ENCODE data around the gene CAPG.

The CAPG gene

GRCh38 chr2:85401464-85401805 lies 8.7 kb downstream of the CAPG start:
- no peak for TF ChIP-seq POLR2A (IDR thresholded peaks at IDR 0.05; ENCODE audit: low read depth, low read length)
- DNase-seq (ENCODE audit: insufficient read length, low spot score) (no peak), FAIRE-seq (no peak)

- no peak for FAIRE-seq
- no peak for TF ChIP-seq POLR2A (IDR thresholded peaks at IDR 0.05; ENCODE audit: low read depth, low read length)
- DNase-seq (ENCODE audit: insufficient read length, low spot score), result no peak
Measured at GRCh38 chr2:85400541-85401463, 9.4 kb downstream of the CAPG start.

DNA sequence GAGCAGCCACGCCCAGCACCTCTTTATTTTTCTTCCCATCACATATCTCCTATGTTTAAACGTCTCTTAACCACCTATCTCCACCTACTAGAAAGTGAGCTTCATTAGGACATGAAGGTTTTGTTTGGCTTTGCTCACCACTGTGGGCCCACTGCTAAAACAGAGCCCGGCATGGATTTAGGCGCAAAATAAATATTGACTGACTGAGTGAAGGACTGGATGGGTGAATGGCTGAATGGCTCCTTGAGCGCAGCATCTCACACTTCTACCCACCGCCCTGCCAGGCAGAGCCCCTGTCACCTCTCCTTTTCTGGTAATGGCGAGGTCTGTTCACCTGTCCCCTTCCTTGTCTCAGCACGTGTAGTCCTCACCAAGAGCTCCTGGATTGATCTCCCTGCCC lies 10.1 kb downstream of the CAPG start:
- FAIRE-seq (no peak), DNase-seq (ENCODE audit: insufficient read length, low spot score) (no peak)
- TF ChIP-seq POLR2A (IDR thresholded peaks at IDR 0.05; ENCODE audit: low read depth, low read length), result no peak

GRCh38 chr2:85399183-85399455 lies 11.0 kb downstream of the CAPG start:
- FAIRE-seq (no peak), DNase-seq (ENCODE audit: insufficient read length, low spot score) (no peak)
- no peak for TF ChIP-seq POLR2A (IDR thresholded peaks at IDR 0.05; ENCODE audit: low read depth, low read length)

- FAIRE-seq (no peak), DNase-seq (ENCODE audit: insufficient read length, low spot score) (no peak)
- TF ChIP-seq POLR2A (IDR thresholded peaks at IDR 0.05; ENCODE audit: low read depth, low read length), result no peak
Measured at GRCh38 chr2:85398426-85399182, 11.6 kb downstream of the CAPG start.

GRCh38 chr2:85397925-85398331 lies 12.2 kb downstream of the CAPG start:
- DNase-seq (ENCODE audit: insufficient read length, low spot score) (no peak), FAIRE-seq (no peak)
- TF ChIP-seq POLR2A (IDR thresholded peaks at IDR 0.05; ENCODE audit: low read depth, low read length), result no peak

DNA sequence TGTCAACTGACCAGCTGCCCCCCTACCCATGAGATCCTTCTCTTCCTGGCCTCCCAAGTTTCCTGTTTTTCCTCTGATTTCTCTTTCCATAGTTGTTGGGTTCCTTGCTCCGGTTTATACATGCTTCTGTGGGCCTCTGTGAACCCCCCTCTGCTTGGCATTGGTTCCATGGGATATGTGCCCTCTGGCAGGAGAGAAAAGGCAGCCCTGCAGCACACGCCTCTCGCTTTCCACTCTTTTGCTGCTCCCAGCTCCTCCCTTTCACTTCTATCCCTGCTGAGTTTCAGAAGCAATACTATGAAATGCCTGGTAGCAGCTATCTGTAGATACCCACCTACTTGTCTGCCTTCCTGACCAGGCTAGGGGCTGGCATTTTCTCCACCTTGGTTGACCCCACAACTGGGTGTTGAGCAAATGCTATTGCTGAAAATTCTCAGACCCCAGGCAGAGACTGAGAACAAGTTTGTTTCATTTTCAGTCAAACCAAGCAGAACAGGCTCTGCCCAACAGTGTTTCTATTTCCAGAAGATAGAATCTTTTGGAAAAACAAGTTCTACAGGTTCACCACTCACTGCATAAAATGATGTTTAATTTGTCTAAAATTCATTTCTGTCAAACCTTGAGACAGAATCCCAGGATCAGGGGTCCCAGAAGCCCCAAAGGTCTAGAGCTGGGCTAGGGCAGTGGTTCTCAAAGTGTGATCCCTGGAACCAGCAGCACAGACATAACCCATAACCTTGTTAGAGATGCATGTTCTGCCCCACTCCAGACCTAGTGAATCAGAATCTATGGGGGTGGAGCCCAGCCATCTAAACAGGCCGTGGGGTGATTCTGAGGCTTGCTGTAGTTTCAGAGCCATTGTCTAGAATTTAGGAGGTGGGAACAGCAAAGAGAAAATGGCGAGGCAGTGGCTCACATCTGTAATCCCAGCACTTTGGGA lies 13.4 kb downstream of the CAPG start:
- FAIRE-seq, result no peak
- DNase-seq (ENCODE audit: insufficient read length, low spot score), result no peak
- TF ChIP-seq POLR2A (IDR thresholded peaks at IDR 0.05; ENCODE audit: low read depth, low read length), result no peak

- DNase-seq (ENCODE audit: insufficient read length, low spot score) (no peak), FAIRE-seq (no peak)
- no peak for TF ChIP-seq POLR2A (IDR thresholded peaks at IDR 0.05; ENCODE audit: low read depth, low read length)
Measured at GRCh38 chr2:85395912-85396475, 14.2 kb downstream of the CAPG start.

DNA sequence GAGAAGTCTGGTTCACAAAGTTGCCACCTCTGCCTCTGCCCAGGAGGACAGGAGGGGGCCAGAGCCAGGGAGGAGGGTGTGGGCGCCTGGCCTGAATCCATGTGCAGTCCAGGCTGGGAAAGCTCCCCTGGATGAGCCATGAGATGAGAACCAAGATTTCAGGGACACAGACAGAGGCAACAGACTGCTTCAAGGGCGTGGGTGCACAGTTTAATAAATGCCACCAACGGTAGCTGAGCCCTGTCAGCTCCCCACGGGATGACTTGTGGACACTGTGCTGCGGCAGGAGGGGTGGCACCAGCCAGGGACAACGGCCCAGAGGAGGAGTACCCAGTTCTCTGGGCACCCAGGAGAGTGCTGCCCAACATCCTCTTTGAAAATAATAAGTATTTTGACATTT lies 15.2 kb downstream of the CAPG start:
- no peak for TF ChIP-seq POLR2A (IDR thresholded peaks at IDR 0.05; ENCODE audit: low read depth, low read length)
- FAIRE-seq (no peak), DNase-seq (ENCODE audit: insufficient read length, low spot score) (no peak)

DNA sequence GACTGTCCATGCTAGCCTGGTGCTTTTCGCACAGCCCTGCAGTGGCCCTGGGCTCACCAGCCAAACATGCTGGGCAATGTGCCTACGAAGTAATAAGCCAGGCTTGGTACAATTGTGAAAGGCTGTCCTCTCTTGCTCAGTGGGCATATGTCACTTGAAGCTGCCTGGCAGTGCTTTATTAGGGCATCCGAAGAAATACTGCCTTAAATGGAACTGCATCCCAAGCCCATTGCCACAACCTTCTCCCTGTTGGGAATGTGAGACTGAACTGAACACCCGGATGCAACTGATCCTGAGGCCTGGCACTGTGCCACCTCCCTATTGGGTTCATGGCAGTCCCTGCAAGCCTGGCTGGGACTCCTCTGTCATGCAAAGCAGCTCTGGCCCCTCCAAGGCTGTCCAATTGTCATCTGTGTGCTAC lies 15.9 kb downstream of the CAPG start:
- FAIRE-seq, result no peak
- no peak for DNase-seq (ENCODE audit: insufficient read length, low spot score)

GRCh38 chr2:85393836-85394235 lies 16.3 kb downstream of the CAPG start:
- DNase-seq (ENCODE audit: insufficient read length, low spot score) (no peak), FAIRE-seq (no peak)
- TF ChIP-seq POLR2A (IDR thresholded peaks at IDR 0.05; ENCODE audit: low read depth, low read length), result no peak

More for the DNA sequence above, 15.9 kb downstream of the CAPG start:
- TF ChIP-seq POLR2A (IDR thresholded peaks at IDR 0.05; ENCODE audit: low read depth, low read length), result no peak

DNA sequence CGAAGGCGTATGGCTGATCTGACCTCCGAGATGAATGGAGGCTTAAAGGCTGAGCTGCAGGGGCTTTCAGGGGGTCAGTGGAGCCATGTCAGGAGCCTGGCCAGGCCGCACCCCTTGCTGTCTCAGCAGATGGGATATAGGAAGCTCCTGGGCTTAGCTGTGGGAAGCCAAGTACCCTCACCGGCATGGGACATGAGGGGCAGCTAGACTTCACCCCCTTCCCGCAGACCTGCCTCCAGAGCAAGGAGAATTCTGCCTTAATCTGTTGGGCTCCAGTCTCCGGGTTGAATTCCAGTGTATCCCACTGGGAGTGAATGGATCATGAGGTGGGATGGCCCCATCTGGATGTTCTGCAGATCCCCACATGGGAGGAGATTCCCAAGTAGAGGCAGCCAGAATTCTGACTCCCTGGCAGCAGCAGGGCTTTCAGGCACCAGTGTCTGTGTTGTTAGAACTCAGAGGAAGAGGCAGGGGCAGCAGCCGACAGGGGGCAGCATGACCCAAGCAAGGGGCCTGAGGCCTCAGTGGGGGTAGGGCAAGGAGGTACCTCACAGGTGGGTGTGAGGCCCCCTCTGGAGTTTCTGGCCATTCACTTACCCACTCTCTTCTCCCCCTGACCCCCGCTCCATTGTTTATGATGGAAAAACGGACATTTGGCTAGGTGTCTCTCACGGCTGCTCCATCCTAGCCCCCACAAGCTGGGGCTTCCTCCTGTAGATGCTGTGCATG lies 19.1 kb downstream of the CAPG start:
- no peak for TF ChIP-seq POLR2A (IDR thresholded peaks at IDR 0.05; ENCODE audit: low read depth, low read length)
- FAIRE-seq (no peak), DNase-seq (ENCODE audit: insufficient read length, low spot score) (no peak)

All from H54 (cell line).